Left ventricle myocardium inferior (tissue), 1 donor: ENCODE results near the gene TET1. TPM values are rescaled to one million over a fixed set of nuclear protein-coding genes. Genes with fewer than 3 reads are reported as not detected.
A peak's percentile ranks its signal among the peaks of the same experiment; 100 is the strongest.

Source experiments
- DNase-seq: peaks from one replicate; pipeline ENCODE4 v3.0.0-alpha.2; 2020
- H3K27ac ChIP-seq: fragments of 200-600 bp; replicated peaks from 2 replicates; pipeline ENCODE4 v1.8.0; 2021
- H3K27me3 ChIP-seq: fragments of 200-600 bp; 2 replicates; pipeline ENCODE4 v1.8.0; 2021; ENCODE audit warnings: low read depth
- H3K36me3 ChIP-seq: fragments of 200-600 bp; 2 replicates; pipeline ENCODE4 v1.8.0; 2021
- H3K4me1 ChIP-seq: fragments of 200-600 bp; 2 replicates; pipeline ENCODE4 v1.8.0; 2021
- H3K4me3 ChIP-seq: fragments of 200-600 bp; 2 replicates; pipeline ENCODE4 v1.8.0; 2021; ENCODE audit warnings: mild to moderate bottlenecking, moderate library complexity
- H3K9me3 ChIP-seq: fragments of 200-600 bp; replicated peaks from 2 replicates; pipeline ENCODE4 v1.8.0; 2021
- CTCF ChIP-seq: fragments of 200-600 bp; IDR thresholded peaks from 2 replicates; pipeline ENCODE4 v1.8.0; 2021; ENCODE audit warnings: antibody characterized with exemption, mild to moderate bottlenecking, borderline replicate concordance
- intact Hi-C: fragments of 100-400 bp; cut with micrococcal nuclease; formaldehyde crosslinking; loops from one replicate; pipeline ENCODE4 v1.11.0; 2022
- total RNA-seq: library from RNA; stranded (reverse); fragmentation: NEBNext Ultra II Directional; extraction: Animal tissue kit (Norgen Biotek cat#: 25700); gene quantifications from one replicate; pipeline ENCODE4 v1.2.1, GENCODE V29; 2021
- donor health status: DM: no; HTN: yes; CAD: no; lungs with severe emphysema.

The TET1 gene
- total RNA-seq, 1 donor from 2014 or later, result 2.2 TPM

DNA sequence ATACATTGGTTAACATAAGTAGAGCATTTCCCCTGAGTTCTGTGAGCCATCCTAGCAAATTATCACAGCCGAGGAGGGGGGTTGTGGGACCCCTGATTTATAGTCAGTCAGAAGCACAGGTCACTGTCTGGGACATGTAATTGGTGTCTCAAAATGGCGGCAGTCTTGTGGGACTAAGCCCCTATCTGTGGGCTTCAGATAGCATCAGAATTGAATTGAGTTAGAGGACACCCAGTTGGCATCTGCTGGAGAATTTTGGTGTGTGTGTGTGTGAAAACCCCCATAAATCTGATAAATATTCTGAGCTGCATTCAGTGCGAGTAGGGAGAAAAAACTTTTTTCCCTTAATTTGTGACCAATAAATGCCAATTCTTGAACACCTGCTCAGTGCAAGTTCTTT lies 6.5 kb upstream of the TET1 start:
- no peaks in the 10 kb centered on the region for H3K36me3 ChIP-seq
- H3K27me3 ChIP-seq, result no peaks in the 10 kb centered on the region
- no peaks in the 10 kb centered on the region for H3K9me3 ChIP-seq
- intact Hi-C loops, result loop anchor here (10.0 kb wide), 1 partner anchor 51 kb away; no protein-coding TSS in a partner anchor
- no peak for TF ChIP-seq CTCF
- no peak overlapping the region for H3K27ac ChIP-seq
- no peak for DNase-seq
- no peaks in the 10 kb centered on the region for H3K4me1 ChIP-seq
- no peak overlapping the region for H3K4me3 ChIP-seq

DNA sequence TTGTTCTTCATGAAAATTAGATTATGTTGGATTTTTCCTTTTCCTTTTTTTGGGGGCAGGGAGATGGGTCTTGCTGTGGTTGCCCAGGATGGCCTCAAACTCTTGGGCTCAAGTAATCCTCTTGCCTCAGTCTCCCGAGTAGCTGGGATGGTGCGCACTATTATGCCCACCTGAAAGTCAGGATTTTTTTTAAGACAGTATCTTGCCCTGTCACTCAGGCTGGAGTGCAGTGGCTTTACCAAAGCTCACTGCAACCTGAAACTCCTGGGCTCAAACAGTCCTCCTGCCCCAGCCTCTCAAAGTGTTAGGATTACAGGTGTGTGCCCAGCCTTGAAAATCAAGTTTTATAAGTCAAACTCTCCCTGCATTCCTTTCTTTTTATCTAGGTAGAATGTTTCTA lies 1.7 kb upstream of the TET1 start:
- DNase-seq, result no peak
- peaks cover 31% of the 10 kb centered on the region for H3K4me1 ChIP-seq
- intact Hi-C loops, result loop anchor here (10.0 kb wide), 1 partner anchor 46 kb away; no protein-coding TSS in a partner anchor
- no peaks in the 10 kb centered on the region for H3K36me3 ChIP-seq
- peaks cover 34% of the 10 kb centered on the region for H3K27me3 ChIP-seq
- no peaks in the 10 kb centered on the region for H3K9me3 ChIP-seq
- H3K4me3 ChIP-seq, result no peak overlapping the region
- TF ChIP-seq CTCF, result no peak
- no peak overlapping the region for H3K27ac ChIP-seq

- Histone ChIP-seq H3K36me3 (no peaks in the 10 kb centered on the region), H3K9me3 (no peaks in the 10 kb centered on the region), H3K4me3 (no peak overlapping the region), H3K27me3 (peaks cover 42% of the 10 kb centered on the region), H3K4me1 (peaks cover 31% of the 10 kb centered on the region), H3K27ac (no peak overlapping the region)
- intact Hi-C loops, result loop anchor here (10.0 kb wide), 1 partner anchor 46 kb away; no protein-coding TSS in a partner anchor
- no peak for DNase-seq
- no peak for TF ChIP-seq CTCF
Observed at GRCh38 chr10:68559251-68559650, 886 bp upstream of the TET1 start.

GRCh38 chr10:68559841-68560185 lies 324 bp upstream of the TET1 start:
- Histone ChIP-seq H3K4me3 (peak overlapping the region; percentile 73), H3K36me3 (no peaks in the 10 kb centered on the region), H3K4me1 (peaks cover 31% of the 10 kb centered on the region), H3K27me3 (peaks cover 48% of the 10 kb centered on the region), H3K9me3 (no peaks in the 10 kb centered on the region), H3K27ac (no peak overlapping the region)
- TF ChIP-seq CTCF, result no peak
- no peak for DNase-seq
- intact Hi-C loops, result loop anchor here (10.0 kb wide), 1 partner anchor 45 kb away; no protein-coding TSS in a partner anchor

GRCh38 chr10:68560943-68561864 lies 1.1 kb downstream of the TET1 start:
- peak overlapping the region; percentile 58 for H3K27ac ChIP-seq
- TF ChIP-seq CTCF, result no peak
- intact Hi-C loops, result no loop called here
- H3K4me1 ChIP-seq, result peaks cover 31% of the 10 kb centered on the region
- peak; percentile 25 for DNase-seq
- H3K36me3 ChIP-seq, result no peaks in the 10 kb centered on the region
- no peaks in the 10 kb centered on the region for H3K9me3 ChIP-seq
- H3K27me3 ChIP-seq, result peaks cover 52% of the 10 kb centered on the region
- peak overlapping the region; percentile 73 for H3K4me3 ChIP-seq
